ENCODE data around the gene CLASP1.

DNA sequence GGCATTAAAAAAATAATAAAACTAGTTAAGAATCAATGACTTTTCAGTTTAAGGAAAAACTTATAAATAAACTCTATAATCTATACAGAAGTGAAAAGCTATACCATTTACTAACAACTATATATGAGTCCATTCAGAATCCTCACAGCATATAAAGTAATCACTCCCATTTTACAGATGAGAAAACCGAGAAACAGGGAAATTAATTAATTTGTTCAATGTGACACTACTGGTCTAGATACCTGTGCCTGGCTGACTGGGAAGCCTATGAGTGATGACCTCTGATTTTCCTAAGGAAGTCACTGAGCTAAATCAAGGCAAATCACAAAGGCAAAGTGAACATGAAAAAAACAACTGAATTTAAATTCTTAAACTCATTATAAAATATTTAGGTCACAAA, 218.0 kb downstream of the CLASP1 start:
- TF ChIP-seq JUN (IDR thresholded peaks at IDR 0.05; ENCODE audit: borderline replicate concordance, insufficient read depth, insufficient read length, low read depth) (no peak), CTCF (IDR thresholded peaks at IDR 0.05; ENCODE audit: extremely low read depth in 1 of 2, insufficient read depth in 1 of 2, low read depth in 1 of 2, low read length in 2 of 2) (no peak), POLR2A (IDR thresholded peaks at IDR 0.05; ENCODE audit: low read depth, low read length) (no peak), MAX (IDR thresholded peaks at IDR 0.05; ENCODE audit: insufficient read depth, insufficient read length) (no peak), POLR2AphosphoS5 (IDR thresholded peaks at IDR 0.05; ENCODE audit: insufficient read depth, low read depth, low read length) (no peak), GATA2 (IDR thresholded peaks at IDR 0.05; ENCODE audit: insufficient read depth, insufficient read length, low read depth, low read length) (no peak), EZH2 (IDR thresholded peaks at IDR 0.05; ENCODE audit: borderline replicate concordance, low read depth, low read length, severe bottlenecking) (no peak), FOS (IDR thresholded peaks at IDR 0.05; ENCODE audit: borderline replicate concordance, insufficient read depth, low read length) (no peak)

Measured in endothelial cell of umbilical vein (primary cell).